HG03469 (cell line): Measurements from ENCODE around the gene PLCB4.

Experiments used
- ATAC-seq: cut with Tn5 transposase; IDR thresholded peaks from one replicate; pipeline ENCODE4 v1.9.1; 2021; ENCODE audit warnings: mild to moderate bottlenecking, moderate library complexity, moderate number of reproducible peaks; ENCODE audit not compliant: unreplicated experiment

Gene PLCB4

GRCh38 chr20:9390441-9390840 is 321.6 kb downstream of the PLCB4 start:
- ATAC-seq: no peak

GRCh38 chr20:9392892-9393857 is 324.3 kb downstream of the PLCB4 start:
- no peak for ATAC-seq

- no peak for ATAC-seq
These were observed 327.1 kb downstream of the PLCB4 start for GRCh38 chr20:9395971-9396370.

GRCh38 chr20:9397928-9398327 is 329.0 kb downstream of the PLCB4 start:
- peak; percentile 99 for ATAC-seq

- ATAC-seq: no peak
These were observed 330.0 kb downstream of the PLCB4 start for GRCh38 chr20:9398882-9399281.

- no peak for ATAC-seq
These were observed 330.4 kb downstream of the PLCB4 start for GRCh38 chr20:9399322-9399721.

GRCh38 chr20:9400171-9401025 is 331.5 kb downstream of the PLCB4 start:
- ATAC-seq: no peak

- no peak for ATAC-seq
These were observed 332.5 kb downstream of the PLCB4 start for GRCh38 chr20:9401371-9401770.

- ATAC-seq: no peak
These were observed 333.3 kb downstream of the PLCB4 start for GRCh38 chr20:9402141-9402540.

- no peak for ATAC-seq
These were observed 333.7 kb downstream of the PLCB4 start for GRCh38 chr20:9402546-9402945.

GRCh38 chr20:9403448-9403847 is 334.6 kb downstream of the PLCB4 start:
- ATAC-seq: no peak

- ATAC-seq: no peak
These were observed 339.0 kb downstream of the PLCB4 start for GRCh38 chr20:9407805-9408421.

GRCh38 chr20:9408422-9409300 is 339.8 kb downstream of the PLCB4 start:
- no peak for ATAC-seq

- ATAC-seq: no peak
These were observed 340.5 kb downstream of the PLCB4 start for GRCh38 chr20:9409352-9409751.

- ATAC-seq: no peak
These were observed 341.1 kb downstream of the PLCB4 start for GRCh38 chr20:9409981-9410380.

GRCh38 chr20:9411833-9412232 is 342.9 kb downstream of the PLCB4 start:
- no peak for ATAC-seq

GRCh38 chr20:9412309-9412708 is 343.4 kb downstream of the PLCB4 start:
- ATAC-seq: peak; percentile 63

GRCh38 chr20:9413001-9413400 is 344.1 kb downstream of the PLCB4 start:
- no peak for ATAC-seq

GRCh38 chr20:9415426-9415825 is 346.5 kb downstream of the PLCB4 start:
- no peak for ATAC-seq

- ATAC-seq: no peak
These were observed 347.5 kb downstream of the PLCB4 start for GRCh38 chr20:9416421-9416820.
